HepG2 (cell line): ENCODE results near the gene FUT1. TPM values are rescaled to one million over a fixed set of nuclear protein-coding genes. Genes with fewer than 3 reads are reported as not detected.
A peak's percentile ranks its signal among the peaks of the same experiment; 100 is the strongest.

Experiments
- ARHGAP35 ChIP-seq: sonication (generic); formaldehyde crosslinking; IDR thresholded peaks from 2 replicates; pipeline ENCODE4 v1.9.0; 2022; ENCODE audit warnings: mild to moderate bottlenecking, inconsistent platforms, moderate library complexity, missing genetic modification reagents, borderline replicate concordance
- BRCA1 ChIP-seq: sonication (generic); formaldehyde crosslinking; IDR thresholded peaks from 2 replicates; pipeline ENCODE4 v1.4.0; 2020; ENCODE audit warnings: missing genetic modification reagents
- CHD2 ChIP-seq: IDR thresholded peaks from 2 replicates; pipeline ENCODE4 v1.6.1; 2011; ENCODE audit warnings: low read depth, low read length, improper control_type of control experiment
- HMG20A ChIP-seq: IDR thresholded peaks from 2 replicates; pipeline ENCODE4 v1.6.1; 2016; ENCODE audit warnings: borderline replicate concordance
- IRF1 ChIP-seq: sonication (generic); formaldehyde crosslinking; IDR thresholded peaks from 2 replicates; pipeline ENCODE4 v1.4.0; 2020; ENCODE audit warnings: low read depth, mild to moderate bottlenecking, missing genetic modification reagents
- KLF13 ChIP-seq: sonication (generic); formaldehyde crosslinking; IDR thresholded peaks from 2 replicates; pipeline ENCODE4 v1.4.0; 2020; ENCODE audit warnings: mild to moderate bottlenecking, missing genetic modification reagents
- LRRFIP1 ChIP-seq: sonication (generic); formaldehyde crosslinking; conservative IDR thresholded peaks from 2 replicates; pipeline ENCODE4 v1.4.0; 2020; ENCODE audit warnings: missing genetic modification reagents
- MAZ ChIP-seq, 2 experiments: sonication (generic) in 1 of 2; formaldehyde crosslinking in 1 of 2; IDR thresholded peaks; 2 replicates each; pipeline versions ENCODE4 v1.5.0 to v1.6.1; 2012 to 2020; ENCODE audit warnings: low read depth in 2 of 2, mild to moderate bottlenecking in 2 of 2, borderline replicate concordance in 1 of 2, improper control_type of control experiment in 1 of 2, low read length in 1 of 2, missing genetic modification reagents in 1 of 2, moderate library complexity in 1 of 2
- NBN ChIP-seq: fragments of 450-650 bp; conservative IDR thresholded peaks from 2 replicates; pipeline ENCODE4 v1.6.1; 2017
- NCOA1 ChIP-seq: sonication (generic); formaldehyde crosslinking; IDR thresholded peaks from 2 replicates; pipeline ENCODE4 v1.9.0; 2021; ENCODE audit warnings: missing genetic modification reagents
- NPAS2 ChIP-seq: sonication (generic); formaldehyde crosslinking; IDR thresholded peaks from 2 replicates; pipeline ENCODE4 v1.8.0; 2022; ENCODE audit warnings: mild to moderate bottlenecking, missing genetic modification reagents, borderline replicate concordance
- NR2F1 ChIP-seq, 2 experiments: fragments of 450-650 bp in 1 of 2; formaldehyde crosslinking in 1 of 2; IDR thresholded peaks; 2 replicates each; pipeline versions ENCODE4 v1.5.0 to v1.6.1; 2016 to 2020; ENCODE audit warnings: mild to moderate bottlenecking in 1 of 2, missing compliant biosample characterization in 1 of 2, missing genetic modification reagents in 1 of 2, moderate library complexity in 1 of 2
- SKI ChIP-seq: fragments of 450-650 bp; IDR thresholded peaks from one replicate; pipeline ENCODE4 v1.6.1; 2018; ENCODE audit warnings: mild to moderate bottlenecking; ENCODE audit not compliant: partially characterized antibody
- SNRNP70 ChIP-seq: fragments of 200-400 bp; formaldehyde crosslinking; IDR thresholded peaks from 2 replicates; pipeline ENCODE4 v1.6.1; 2017; ENCODE audit warnings: mild to moderate bottlenecking, low read depth, low read length, moderate library complexity
- THAP9 ChIP-seq: sonication (generic); formaldehyde crosslinking; IDR thresholded peaks from 2 replicates; pipeline ENCODE4; 2020; ENCODE audit warnings: missing genetic modification reagents, mild to moderate bottlenecking, borderline replicate concordance
- TP53 ChIP-seq: sonication (generic); formaldehyde crosslinking; conservative IDR thresholded peaks from 2 replicates; pipeline ENCODE4 v1.4.0; 2020; ENCODE audit warnings: missing genetic modification reagents
- ZFP36L1 ChIP-seq: sonication (generic); formaldehyde crosslinking; IDR thresholded peaks from 2 replicates; pipeline ENCODE4 v1.8.0; 2022; ENCODE audit warnings: mild to moderate bottlenecking, missing genetic modification reagents, moderate library complexity
- ZNF225 ChIP-seq: sonication (generic); formaldehyde crosslinking; IDR thresholded peaks from 2 replicates; pipeline ENCODE4 v1.4.0; 2020; ENCODE audit warnings: mild to moderate bottlenecking, missing genetic modification reagents
- ZNF274 ChIP-seq: sonication (generic); formaldehyde crosslinking; IDR thresholded peaks from 2 replicates; pipeline ENCODE4 v1.5.1; 2020; ENCODE audit warnings: mild to moderate bottlenecking, missing genetic modification reagents
- ZNF34 ChIP-seq: sonication (generic); formaldehyde crosslinking; IDR thresholded peaks from 2 replicates; pipeline ENCODE4 v1.4.0; 2020; ENCODE audit warnings: mild to moderate bottlenecking, missing genetic modification reagents, borderline replicate concordance
- ZNF362 ChIP-seq: sonication (generic); formaldehyde crosslinking; IDR thresholded peaks from 2 replicates; pipeline ENCODE4 v1.4.0; 2020; ENCODE audit warnings: missing genetic modification reagents, mild to moderate bottlenecking, borderline replicate concordance
- ZNF530 ChIP-seq: sonication (generic); formaldehyde crosslinking; IDR thresholded peaks from 2 replicates; pipeline ENCODE4 v1.5.0; 2020; ENCODE audit warnings: low read depth, mild to moderate bottlenecking, missing genetic modification reagents
- ZNF569 ChIP-seq: sonication (generic); formaldehyde crosslinking; IDR thresholded peaks from 2 replicates; pipeline ENCODE4 v1.5.0; 2020; ENCODE audit warnings: mild to moderate bottlenecking, missing genetic modification reagents, moderate library complexity, borderline replicate concordance
- polyA plus RNA-seq, 8 experiments: library from polyadenylated mRNA; depleted of rRNA in 3 of 8; stranded (reverse) in 7 of 8; unstranded in 1 of 8; fragments of >200 nt; fragmentation: Illumina TruSeq in 4 of 8; extraction: Trizol in 4 of 8; gene quantifications; 2 replicates each; pipeline versions ENCODE4 v1.2.1 to v1.2.3, GENCODE V29; 2011 to 2016; ENCODE audit warnings: low read depth in 4 of 8, missing spikeins in 1 of 8, mixed read lengths in 1 of 8; ENCODE audit not compliant: insufficient read depth in 1 of 8
- total RNA-seq, 5 experiments: library from RNA; depleted of rRNA; stranded (reverse); fragments of >200 nt; fragmentation: Illumina TruSeq; extraction: Trizol; gene quantifications; 2 replicates each; pipeline ENCODE4 v1.2.3, GENCODE V29; 2016; ENCODE audit warnings: low read depth in 1 of 5

The FUT1 gene
- total and polyA plus RNA-seq, 2 of the 13 experiments (the other 11 are each of a cell fraction or from before 2014, with no cell fraction given) = 0.07 to 1.1 TPM

GRCh38 chr19:48795055-48795684 lies 42.7 kb upstream of the FUT1 start (continued):
- no peak for TF ChIP-seq THAP9 (CRISPR knock-in tag)
- no peak for TF ChIP-seq TP53 (CRISPR knock-in tag)
- peak; percentile 16; the same call in 1 of the 2 replicates for TF ChIP-seq MAZ (IDR thresholded peaks at IDR 0.05; ENCODE audit: borderline replicate concordance, low read depth, low read length)
- TF ChIP-seq MAZ (CRISPR knock-in tag; IDR thresholded peaks at IDR 0.05; ENCODE audit: low read depth) = no peak; the same call in 1 of the 2 replicates
- peak; percentile 66; the same call in 1 of the 2 replicates for TF ChIP-seq ZNF225 (CRISPR knock-in tag)
- no peak for TF ChIP-seq HMG20A (CRISPR knock-in tag)
- TF ChIP-seq NR2F1 (CRISPR knock-in tag; IDR thresholded peaks at IDR 0.05) = no peak
- no peak for TF ChIP-seq SKI
- TF ChIP-seq NBN = no peak
- TF ChIP-seq KLF13 (CRISPR knock-in tag) = no peak
- TF ChIP-seq ZFP36L1 (CRISPR knock-in tag) = no peak
- no peak for TF ChIP-seq IRF1 (CRISPR knock-in tag)
- no peak for TF ChIP-seq ARHGAP35 (CRISPR knock-in tag)
- TF ChIP-seq NCOA1 (CRISPR knock-in tag) = no peak
- no peak for TF ChIP-seq ZNF362 (CRISPR knock-in tag)
- no peak for TF ChIP-seq ZNF530 (CRISPR knock-in tag)
- no peak for TF ChIP-seq ZNF34
- TF ChIP-seq ZNF569 (CRISPR knock-in tag) = no peak
- no peak for TF ChIP-seq SNRNP70
- TF ChIP-seq ZNF274 (CRISPR knock-in tag) = no peak
- TF ChIP-seq CHD2 = no peak; the same call in 1 of the 2 replicates
- TF ChIP-seq LRRFIP1 (CRISPR knock-in tag) = no peak
- TF ChIP-seq NPAS2 (CRISPR knock-in tag) = no peak
- no peak for TF ChIP-seq BRCA1 (CRISPR knock-in tag)
